ENCODE data around the gene PLIN1. TPM values are rescaled to one million over a fixed set of nuclear protein-coding genes. Genes with fewer than 3 reads are reported as not detected.

PLIN1 gene
- total RNA-seq, 1 donor: under 0.01 TPM

- Histone ChIP-seq H3K79me2 (ENCODE audit: insufficient read depth, low read length) (no peaks in the 10 kb centered on the region), H3K27ac (ENCODE audit: low read depth, low read length) (no peak overlapping the region), H3K4me1 (ENCODE audit: insufficient read depth, low read length) (no peaks in the 10 kb centered on the region), H3K9me3 (ENCODE audit: low read depth, low read length) (peaks cover 5% of the 10 kb centered on the region), H4K20me1 (ENCODE audit: insufficient read depth, low read length) (no peaks in the 10 kb centered on the region), H2AFZ (ENCODE audit: low read length) (no peak overlapping the region), H3K27me3 (ENCODE audit: insufficient read depth, low read length) (peaks cover 14% of the 10 kb centered on the region), H3K4me2 (ENCODE audit: insufficient read depth, low read length) (no peak overlapping the region), H3K36me3 (ENCODE audit: insufficient read depth, low read length) (no peaks in the 10 kb centered on the region), H3K4me3 (ENCODE audit: insufficient read depth, low read length) (no peak overlapping the region)
- no peak for DNase-seq (ENCODE audit: insufficient read length, low spot score, missing footprints)
- TF ChIP-seq CTCF (IDR thresholded peaks at IDR 0.05; ENCODE audit: extremely low read depth, low read depth, low read length): no peak
Measured at GRCh38 chr15:89723031-89723430, 43.9 kb upstream of the PLIN1 start.

- Histone ChIP-seq H3K4me2 (ENCODE audit: insufficient read depth, low read length) (no peak overlapping the region), H3K27ac (ENCODE audit: low read depth, low read length) (no peak overlapping the region), H3K36me3 (ENCODE audit: insufficient read depth, low read length) (no peaks in the 10 kb centered on the region), H3K4me3 (ENCODE audit: insufficient read depth, low read length) (no peak overlapping the region), H4K20me1 (ENCODE audit: insufficient read depth, low read length) (no peaks in the 10 kb centered on the region), H3K9me3 (ENCODE audit: low read depth, low read length) (no peaks in the 10 kb centered on the region), H2AFZ (ENCODE audit: low read length) (no peak overlapping the region), H3K79me2 (ENCODE audit: insufficient read depth, low read length) (no peaks in the 10 kb centered on the region), H3K27me3 (ENCODE audit: insufficient read depth, low read length) (peaks cover 13% of the 10 kb centered on the region), H3K4me1 (ENCODE audit: insufficient read depth, low read length) (no peaks in the 10 kb centered on the region)
- TF ChIP-seq CTCF (IDR thresholded peaks at IDR 0.05; ENCODE audit: extremely low read depth, low read depth, low read length): no peak
- no peak for DNase-seq (ENCODE audit: insufficient read length, low spot score, missing footprints)
Measured at GRCh38 chr15:89714775-89715174, 35.6 kb upstream of the PLIN1 start.

GRCh38 chr15:89707577-89707976, 28.4 kb upstream of the PLIN1 start:
- H3K27ac ChIP-seq (ENCODE audit: low read depth, low read length): no peak overlapping the region
- DNase-seq (ENCODE audit: insufficient read length, low spot score, missing footprints): no peak
- no peaks in the 10 kb centered on the region for H3K36me3 ChIP-seq (ENCODE audit: insufficient read depth, low read length)
- no peak overlapping the region for H3K4me3 ChIP-seq (ENCODE audit: insufficient read depth, low read length)
- H3K4me2 ChIP-seq (ENCODE audit: insufficient read depth, low read length): no peak overlapping the region
- TF ChIP-seq CTCF (IDR thresholded peaks at IDR 0.05; ENCODE audit: extremely low read depth, low read depth, low read length): no peak
- peaks cover 6% of the 10 kb centered on the region for H3K4me1 ChIP-seq (ENCODE audit: insufficient read depth, low read length)
- H3K9me3 ChIP-seq (ENCODE audit: low read depth, low read length): no peaks in the 10 kb centered on the region
- H3K27me3 ChIP-seq (ENCODE audit: insufficient read depth, low read length): peaks cover 19% of the 10 kb centered on the region
- no peaks in the 10 kb centered on the region for H3K79me2 ChIP-seq (ENCODE audit: insufficient read depth, low read length)
- no peak overlapping the region for H2AFZ ChIP-seq (ENCODE audit: low read length)
- H4K20me1 ChIP-seq (ENCODE audit: insufficient read depth, low read length): no peaks in the 10 kb centered on the region

- Histone ChIP-seq H3K27me3 (ENCODE audit: insufficient read depth, low read length) (peaks cover 14% of the 10 kb centered on the region), H4K20me1 (ENCODE audit: insufficient read depth, low read length) (no peaks in the 10 kb centered on the region), H3K4me2 (ENCODE audit: insufficient read depth, low read length) (no peak overlapping the region), H3K27ac (ENCODE audit: low read depth, low read length) (no peak overlapping the region), H3K79me2 (ENCODE audit: insufficient read depth, low read length) (no peaks in the 10 kb centered on the region), H3K36me3 (ENCODE audit: insufficient read depth, low read length) (no peaks in the 10 kb centered on the region), H3K4me1 (ENCODE audit: insufficient read depth, low read length) (peaks cover 6% of the 10 kb centered on the region), H3K9me3 (ENCODE audit: low read depth, low read length) (no peaks in the 10 kb centered on the region), H3K4me3 (ENCODE audit: insufficient read depth, low read length) (no peak overlapping the region), H2AFZ (ENCODE audit: low read length) (no peak overlapping the region)
- no peak for TF ChIP-seq CTCF (IDR thresholded peaks at IDR 0.05; ENCODE audit: extremely low read depth, low read depth, low read length)
- no peak for DNase-seq (ENCODE audit: insufficient read length, low spot score, missing footprints)
Measured at GRCh38 chr15:89704411-89704810, 25.2 kb upstream of the PLIN1 start.

All from osteoblast (primary cell).